HG03066 (cell line): ENCODE measurements around the gene SPACA5.
"Not testable (repeated sequence)": the region's sequence is repeated elsewhere in the genome, so short reads cannot be mapped to it uniquely, and the experiment has no call there.

ENCODE experiments used
- ATAC-seq: cut with Tn5 transposase; IDR thresholded peaks from one replicate; pipeline ENCODE4 v1.9.1; 2021; ENCODE audit warnings: low read depth; ENCODE audit not compliant: unreplicated experiment

The SPACA5 gene

GRCh38 chrX:48006688-48007087 lies at the start of gene SPACA5:
Gene SPACA5, plus strand, starts transcription at chrX:48006988. Its CDS starts 815 bp downstream, at chrX:48007803.
- ATAC-seq = not testable (repeated sequence)

DNA sequence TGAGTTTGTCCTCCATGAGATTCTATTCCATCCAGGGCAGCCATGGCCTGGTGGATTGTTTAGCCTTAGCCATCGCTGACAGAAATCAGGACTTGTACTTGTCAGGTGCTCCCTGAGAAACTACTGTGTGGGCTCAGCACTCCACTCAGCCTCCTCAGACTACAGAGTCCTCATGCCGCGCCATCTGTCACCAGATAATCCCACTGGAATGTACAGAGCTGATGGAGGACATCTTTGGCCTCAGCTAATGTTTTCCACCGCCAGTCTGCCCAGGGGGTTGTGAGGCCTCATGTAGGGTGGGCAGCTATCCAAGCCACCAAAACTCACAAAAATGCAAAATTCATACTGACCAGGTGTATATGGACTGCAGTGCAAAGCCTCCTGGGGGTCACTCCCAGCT lies 48.6 kb upstream of the SPACA5 start:
- not testable (repeated sequence) for ATAC-seq

DNA sequence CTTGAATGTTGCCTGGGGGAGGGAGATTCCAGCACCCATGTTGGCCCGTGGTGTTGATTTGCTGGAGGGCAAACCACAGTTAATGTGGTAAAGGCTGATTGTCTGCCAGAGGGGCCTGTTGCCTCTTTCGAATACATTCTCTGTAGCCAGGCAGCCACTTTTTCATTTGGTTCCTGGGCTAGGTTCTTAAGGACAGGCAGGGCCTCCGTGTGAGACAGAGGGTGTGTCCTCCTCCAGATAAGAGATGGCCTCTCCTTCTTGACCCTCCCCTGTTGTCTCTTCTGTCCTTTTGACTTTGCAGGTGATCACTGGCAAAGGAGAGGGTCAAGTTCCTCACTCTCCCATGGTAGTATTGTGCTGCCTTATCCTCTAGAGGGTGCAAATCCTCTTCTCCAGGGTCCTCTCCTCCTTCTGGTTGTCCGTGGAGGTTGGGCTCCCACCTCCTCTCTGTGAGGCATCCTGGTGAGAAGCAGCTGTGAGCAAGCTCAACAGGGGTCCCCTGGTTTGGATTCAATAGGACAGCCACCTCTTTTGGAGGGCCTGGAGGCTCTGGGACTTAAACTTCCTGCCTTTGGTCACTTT lies 47.9 kb upstream of the SPACA5 start:
- no peak for ATAC-seq

GRCh38 chrX:47960406-47960805 lies 46.4 kb upstream of the SPACA5 start:
- ATAC-seq = no peak

DNA sequence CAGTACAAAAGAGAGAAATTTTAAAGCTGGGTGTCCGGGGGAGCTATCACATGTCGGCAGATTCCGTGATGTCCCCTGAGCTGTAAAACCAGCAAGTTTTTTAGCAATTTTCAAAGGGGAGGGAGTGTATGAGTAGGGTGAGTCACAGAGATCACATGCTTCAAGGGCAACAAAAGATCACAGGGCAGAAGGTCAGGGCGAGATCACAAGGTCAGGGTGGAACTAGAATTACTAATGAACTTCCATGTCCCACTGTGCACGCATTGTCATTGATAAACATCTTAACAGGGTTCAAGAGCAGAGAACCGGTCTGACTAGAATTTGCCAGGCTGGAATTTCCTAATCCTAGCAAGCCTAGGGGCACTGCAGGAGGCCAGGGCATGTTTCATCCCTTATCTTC lies 45.0 kb upstream of the SPACA5 start:
- ATAC-seq = not testable (repeated sequence)

DNA sequence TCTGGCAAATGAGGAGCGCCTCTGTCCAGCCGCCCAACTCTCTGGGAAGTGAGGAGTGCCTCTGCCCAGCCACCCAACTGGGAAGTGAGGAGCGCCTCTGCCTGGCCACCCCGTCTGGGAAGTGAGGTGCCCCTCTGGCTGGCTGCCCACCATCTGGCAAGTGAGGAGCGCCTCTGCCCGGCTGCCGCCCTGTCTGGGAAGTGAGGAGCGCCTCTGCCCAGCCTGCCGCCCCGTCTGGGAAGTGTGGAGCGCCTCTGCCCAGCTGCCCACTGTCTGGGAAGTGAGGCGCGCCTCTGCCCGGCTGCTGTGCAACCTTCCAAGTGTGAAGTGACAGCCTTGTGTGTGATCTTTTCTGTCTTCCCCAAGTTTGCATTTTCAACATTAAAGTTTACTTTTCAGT lies 41.3 kb upstream of the SPACA5 start:
- not testable (repeated sequence) for ATAC-seq

GRCh38 chrX:47973235-47973634 lies 33.6 kb upstream of the SPACA5 start:
- ATAC-seq = no peak

DNA sequence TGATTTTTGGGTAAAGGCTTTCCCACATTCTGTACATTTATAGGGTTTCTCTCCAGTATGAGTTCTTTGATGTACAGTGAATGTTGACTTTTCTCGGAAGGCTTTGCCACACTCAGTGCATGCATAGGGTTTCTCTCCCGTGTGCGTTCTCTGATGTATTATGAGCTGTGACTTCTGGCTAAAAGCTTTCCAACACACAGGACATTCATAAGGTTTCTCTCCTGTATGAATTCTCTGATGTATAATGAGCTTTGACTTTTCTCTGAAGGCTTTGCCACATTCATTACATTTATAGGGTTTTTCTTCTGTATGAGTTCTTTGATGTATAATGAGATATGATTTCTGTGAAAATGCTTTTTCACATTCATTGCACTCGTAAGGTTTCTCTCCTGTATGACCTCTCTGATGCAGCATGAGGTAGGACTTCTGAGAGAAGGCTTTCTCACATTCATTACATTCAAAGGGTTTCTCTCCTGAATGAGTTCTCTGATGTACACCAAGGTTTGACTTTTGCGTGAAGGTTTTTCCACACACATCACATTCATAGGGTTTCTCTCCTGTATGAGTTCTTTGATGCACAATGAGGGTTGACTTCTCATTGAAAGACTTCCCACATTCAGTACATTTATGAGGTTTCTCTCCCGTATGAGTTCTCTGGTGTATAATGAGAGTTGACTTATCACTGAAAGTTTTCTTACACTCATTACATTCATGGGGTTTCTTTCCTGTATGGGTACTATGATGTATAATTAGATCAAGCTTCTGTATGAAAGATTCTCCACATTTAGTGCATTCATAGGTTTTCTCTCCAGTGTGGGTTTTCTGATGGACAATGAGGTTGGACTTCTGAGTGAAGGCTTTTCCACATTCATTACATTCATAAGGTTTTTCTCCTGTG lies 30.3 kb upstream of the SPACA5 start:
- no peak for ATAC-seq

GRCh38 chrX:47991263-47992094 lies 15.3 kb upstream of the SPACA5 start:
- ATAC-seq = no peak

DNA sequence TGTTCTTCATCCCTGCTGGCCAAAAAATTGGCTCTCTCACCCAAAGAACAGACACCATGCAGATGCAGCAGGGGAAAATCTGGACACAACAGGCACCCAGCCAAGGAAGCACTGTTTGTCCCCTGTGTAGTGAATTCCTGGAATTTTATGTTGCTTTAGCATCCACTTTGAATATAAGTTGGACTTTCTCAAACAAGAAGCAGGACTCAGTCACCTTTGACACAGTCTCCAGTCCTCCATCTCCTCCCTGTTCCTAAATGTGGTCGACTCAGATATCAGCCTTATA lies 14.8 kb upstream of the SPACA5 start:
- no peak for ATAC-seq

DNA sequence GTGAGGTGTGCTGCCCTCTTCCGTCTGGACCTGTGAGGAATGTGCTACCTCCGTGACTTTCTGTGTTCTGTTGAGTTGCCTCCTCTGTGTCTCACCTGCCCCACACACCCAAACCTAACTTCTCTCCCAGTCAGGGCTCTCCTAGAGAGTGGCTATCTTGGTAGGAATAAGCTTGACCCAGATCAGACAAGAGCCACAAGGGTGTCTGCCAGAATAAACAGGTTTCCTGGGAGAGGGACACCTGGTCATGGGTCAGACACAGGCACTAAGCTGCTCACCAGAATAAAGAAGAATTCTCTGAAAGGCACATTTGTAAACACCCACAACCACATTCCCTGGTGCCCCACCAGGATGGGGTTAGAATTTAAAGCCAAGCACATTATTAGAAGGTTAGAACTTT lies 14.1 kb upstream of the SPACA5 start:
- no peak for ATAC-seq

DNA sequence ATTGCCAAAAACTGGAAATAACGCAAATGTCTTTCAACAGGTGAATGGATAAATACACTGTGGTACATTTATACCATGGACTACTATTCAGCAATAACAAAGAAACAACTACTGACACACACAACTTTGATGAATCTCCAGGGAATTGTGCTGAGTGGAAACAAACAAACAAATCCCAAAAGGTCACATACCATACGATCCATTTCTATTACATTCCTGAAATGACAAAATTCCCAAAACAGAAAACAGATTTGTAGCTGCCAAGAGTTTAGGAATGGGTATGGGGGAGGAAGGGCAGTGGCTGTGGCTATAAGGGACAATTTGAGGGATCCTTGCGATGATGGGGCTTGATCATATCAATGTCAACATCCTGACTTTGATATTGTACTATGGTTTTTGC lies 5.5 kb upstream of the SPACA5 start:
- ATAC-seq = no peak

DNA sequence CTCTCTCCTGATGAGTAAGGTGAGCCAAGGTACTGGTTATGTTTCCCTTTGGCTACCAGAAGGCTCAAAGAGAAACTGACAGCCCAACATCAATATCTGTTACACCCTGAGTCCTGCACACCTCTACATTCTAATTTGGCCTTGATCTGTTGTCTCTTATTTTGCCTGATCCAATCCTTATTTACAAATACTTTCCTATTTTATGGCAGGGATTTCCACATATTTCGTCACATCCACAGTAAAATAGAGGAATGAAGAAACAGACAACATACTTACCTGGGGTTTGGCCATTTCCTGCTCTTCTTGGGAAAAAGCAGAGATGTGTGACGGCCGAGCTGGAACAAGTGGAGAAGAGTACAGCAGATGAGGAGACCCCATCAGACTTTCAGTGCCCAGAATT lies 4.5 kb upstream of the SPACA5 start:
- no peak for ATAC-seq

- no peak for ATAC-seq
These were observed 3.9 kb upstream of the SPACA5 start for GRCh38 chrX:48002929-48003328.

DNA sequence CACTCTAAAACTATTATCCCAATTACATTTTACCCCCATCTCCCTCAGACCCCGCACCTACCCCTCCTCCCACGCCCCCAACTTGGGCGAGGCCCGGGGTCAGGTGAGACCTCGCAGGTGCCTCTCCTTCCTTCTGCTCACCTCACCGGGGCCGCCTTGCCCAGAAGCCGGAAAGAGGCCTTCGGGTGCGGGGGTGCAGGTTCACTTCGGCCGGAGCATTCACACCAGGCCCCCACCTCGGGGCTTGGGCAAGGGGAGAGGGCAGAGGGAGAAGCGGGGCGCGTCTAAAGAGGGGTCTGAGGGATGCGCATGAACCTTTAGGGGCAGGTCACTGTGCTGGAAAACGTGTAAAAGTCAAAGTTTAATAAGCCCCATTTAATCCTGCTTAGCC lies 3.4 kb upstream of the SPACA5 start:
- ATAC-seq = peak; percentile 15

GRCh38 chrX:48003758-48004457 lies 2.9 kb upstream of the SPACA5 start, which contains the start of gene ZNF182:
Gene ZNF182, minus strand, starts transcription at chrX:48003989. Its CDS starts 1,380 bp downstream, at chrX:48002609.
- peak; percentile 92 for ATAC-seq

GRCh38 chrX:48009445-48009960 lies 2.7 kb downstream of the SPACA5 start:
- not testable (repeated sequence) for ATAC-seq

DNA sequence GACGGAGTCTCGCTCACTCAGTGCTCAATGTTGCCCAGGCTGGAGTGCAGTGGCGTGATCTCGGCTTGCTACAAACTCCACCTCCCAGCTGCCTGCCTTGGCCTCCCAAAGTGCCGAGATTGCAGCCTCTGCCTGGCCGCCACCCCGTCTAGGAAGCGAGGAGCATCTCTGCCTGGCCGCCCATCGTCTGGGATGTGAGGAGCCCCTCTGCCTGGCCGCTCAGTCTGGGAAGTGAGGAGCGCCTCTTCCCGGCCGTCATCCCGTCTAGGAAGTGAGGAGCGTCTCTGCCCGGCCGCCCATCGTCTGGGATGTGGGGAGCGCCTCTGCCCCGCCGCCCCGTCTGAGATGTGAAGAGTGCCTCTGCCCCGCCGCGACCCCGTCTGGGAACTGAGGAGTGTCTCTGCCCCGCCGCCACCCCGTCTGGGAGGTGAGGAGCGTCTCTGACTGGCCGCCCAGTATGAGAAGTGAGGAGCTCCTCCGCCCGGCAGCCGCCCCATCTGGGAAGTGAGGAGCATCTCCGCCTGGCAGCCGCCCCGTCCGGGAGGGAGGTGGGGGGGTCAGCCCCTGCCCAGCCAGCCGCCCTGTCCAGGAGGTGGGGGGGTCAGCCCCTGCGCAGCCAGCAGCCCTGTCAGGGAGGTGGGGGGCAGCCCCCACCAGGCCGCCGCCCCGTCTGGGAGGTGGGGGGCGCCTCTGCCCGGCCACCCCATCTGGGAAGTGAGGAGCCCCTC lies 10.0 kb downstream of the SPACA5 start:
- ATAC-seq = not testable (repeated sequence)

DNA sequence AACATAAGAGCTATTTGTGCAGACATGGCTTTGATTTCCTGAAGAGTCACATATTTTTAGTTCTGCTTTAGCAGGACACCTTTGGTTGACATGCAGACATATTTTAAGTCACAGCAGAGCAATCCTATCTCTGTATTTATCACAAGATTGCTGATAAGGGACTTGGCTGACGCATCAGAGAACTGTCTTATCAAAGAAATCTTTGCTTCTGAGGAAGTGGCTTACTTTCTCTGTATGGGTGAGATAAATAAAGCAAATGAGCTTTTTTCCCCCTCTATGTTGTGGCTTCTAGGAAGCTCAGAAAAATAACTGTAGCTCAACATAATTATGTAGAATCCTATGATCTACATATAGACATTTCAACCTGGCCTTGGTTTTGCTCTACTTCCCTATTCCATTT lies 13.1 kb downstream of the SPACA5 start:
- not testable (repeated sequence) for ATAC-seq

GRCh38 chrX:48020472-48020871 lies 13.7 kb downstream of the SPACA5 start:
- ATAC-seq = not testable (repeated sequence)
